Measurements from ENCODE around the gene TLL2. TPM values are rescaled to one million over a fixed set of nuclear protein-coding genes. Genes with fewer than 3 reads are reported as not detected.
A peak's percentile ranks its signal among the peaks of the same experiment; 100 is the strongest.

TLL2 gene
- total and polyA plus RNA-seq, 2 experiments from 2014 or later: 2.6 to 3.0 TPM

- Mint-ChIP-seq H3K4me3 (no peak overlapping the region), H3K27me3 (ENCODE audit: insufficient read depth, low read depth, poor library complexity) (no peaks in the 10 kb centered on the region), H3K9me3 (no peaks in the 10 kb centered on the region), H3K36me3 (ENCODE audit: low read depth) (peaks cover 23% of the 10 kb centered on the region), H3K27ac (no peak overlapping the region), H3K4me1 (no peaks in the 10 kb centered on the region; the same call in 2 of the 3 replicates)
- no peaks in the 10 kb centered on the region for H3K9me2 ChIP-seq (ENCODE audit: insufficient read depth)
- no peaks in the 10 kb centered on the region for H3F3A ChIP-seq (replicated peaks; ENCODE audit: low read depth)
- H3K4me2 ChIP-seq: no peak overlapping the region
- peaks cover 4% of the 10 kb centered on the region; the same call in 1 of the 2 replicates for H3K36me3 ChIP-seq (ENCODE audit: insufficient read depth)
- H3K27ac ChIP-seq (ENCODE audit: low read depth): peak overlapping the region; percentile 26; the same call in 1 of the 2 replicates
- peaks cover 7% of the 10 kb centered on the region for H3K79me2 ChIP-seq (replicated peaks; ENCODE audit: insufficient read depth)
- H4K20me1 ChIP-seq (replicated peaks; ENCODE audit: insufficient read depth): peaks cover 14% of the 10 kb centered on the region
- no peak overlapping the region for H2AFZ ChIP-seq
- peak; percentile 53 for DNase-seq (ENCODE audit: low spot score)
- TF ChIP-seq, protein P1, sequence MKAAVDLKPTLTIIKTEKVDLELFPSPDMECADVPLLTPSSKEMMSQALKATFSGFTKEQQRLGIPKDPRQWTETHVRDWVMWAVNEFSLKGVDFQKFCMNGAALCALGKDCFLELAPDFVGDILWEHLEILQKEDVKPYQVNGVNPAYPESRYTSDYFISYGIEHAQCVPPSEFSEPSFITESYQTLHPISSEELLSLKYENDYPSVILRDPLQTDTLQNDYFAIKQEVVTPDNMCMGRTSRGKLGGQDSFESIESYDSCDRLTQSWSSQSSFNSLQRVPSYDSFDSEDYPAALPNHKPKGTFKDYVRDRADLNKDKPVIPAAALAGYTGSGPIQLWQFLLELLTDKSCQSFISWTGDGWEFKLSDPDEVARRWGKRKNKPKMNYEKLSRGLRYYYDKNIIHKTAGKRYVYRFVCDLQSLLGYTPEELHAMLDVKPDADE (IDR thresholded peaks at IDR 0.05): no peak
- peak; percentile 68 to 77 for TF ChIP-seq CTCF (conservative IDR thresholded peaks at IDR 0.05; ENCODE audit: low read depth in 2 of 2)
- H3K27me3 ChIP-seq (ENCODE audit: insufficient read depth): no peaks in the 10 kb centered on the region
- peak; percentile 52; the same call in 2 of the 3 replicates for ATAC-seq
- H3K4me3 ChIP-seq: no peak overlapping the region
- H3K4me1 ChIP-seq (ENCODE audit: insufficient read depth): no peaks in the 10 kb centered on the region; the same call in 1 of the 2 replicates
Observed at GRCh38 chr10:96556003-96556402, 42.3 kb upstream of the TLL2 start.

- no peaks in the 10 kb centered on the region for H3K27me3 ChIP-seq (ENCODE audit: insufficient read depth)
- H3K4me1 ChIP-seq (ENCODE audit: insufficient read depth): no peaks in the 10 kb centered on the region; the same call in 1 of the 2 replicates
- H3K4me2 ChIP-seq: no peak overlapping the region
- no peak for ATAC-seq
- H4K20me1 ChIP-seq (replicated peaks; ENCODE audit: insufficient read depth): peaks cover 14% of the 10 kb centered on the region
- no peaks in the 10 kb centered on the region for H3K9me2 ChIP-seq (ENCODE audit: insufficient read depth)
- Mint-ChIP-seq H3K36me3 (ENCODE audit: low read depth) (peaks cover 19% of the 10 kb centered on the region), H3K4me1 (no peaks in the 10 kb centered on the region), H3K27ac (no peak overlapping the region), H3K27me3 (ENCODE audit: insufficient read depth, low read depth, poor library complexity) (no peaks in the 10 kb centered on the region), H3K4me3 (no peak overlapping the region), H3K9me3 (no peaks in the 10 kb centered on the region)
- H3K79me2 ChIP-seq (replicated peaks; ENCODE audit: insufficient read depth): peaks cover 7% of the 10 kb centered on the region
- H3K27ac ChIP-seq (ENCODE audit: low read depth): no peak overlapping the region
- no peak overlapping the region for H3K4me3 ChIP-seq
- DNase-seq (ENCODE audit: low spot score): no peak
- no peak overlapping the region for H2AFZ ChIP-seq
- no peaks in the 10 kb centered on the region for H3F3A ChIP-seq (replicated peaks; ENCODE audit: low read depth)
- H3K36me3 ChIP-seq (ENCODE audit: insufficient read depth): peaks cover 4% of the 10 kb centered on the region; the same call in 1 of the 2 replicates
- TF ChIP-seq JUNB (IDR thresholded peaks at IDR 0.05; ENCODE audit: unreplicated experiment) (no peak), ZNF462 (CRISPR knock-in tag; IDR thresholded peaks at IDR 0.05) (no peak), CTCF (conservative IDR thresholded peaks at IDR 0.05; ENCODE audit: low read depth in 2 of 2) (no peak), ZNF114 (CRISPR knock-in tag; IDR thresholded peaks at IDR 0.05) (no peak), NANOG (IDR thresholded peaks at IDR 0.05; ENCODE audit: borderline replicate concordance) (no peak), POLR2AphosphoS5 (IDR thresholded peaks at IDR 0.05; ENCODE audit: low read depth) (no peak), EZH2phosphoT487 (IDR thresholded peaks at IDR 0.05; ENCODE audit: unreplicated experiment) (no peak), EZH2 (IDR thresholded peaks at IDR 0.05; ENCODE audit: low read depth, unreplicated experiment) (no peak), ZNF331 (CRISPR knock-in tag; IDR thresholded peaks at IDR 0.05; ENCODE audit: low read depth) (no peak), CREB1 (CRISPR knock-in tag; IDR thresholded peaks at IDR 0.05; ENCODE audit: low read depth) (no peak)
Observed at GRCh38 chr10:96555330-96555729, 41.6 kb upstream of the TLL2 start.
